WTC11 (cell line): ENCODE data around the gene ESR2. TPM values are rescaled to one million over a fixed set of nuclear protein-coding genes. Genes with fewer than 3 reads are reported as not detected.

Source experiments
- ATAC-seq: fragments of 200-7000 bp; cut with Tn5 transposase; 2 replicates; pipeline ENCODE4 v1.10.0; 2021; ENCODE audit warnings: mild to moderate bottlenecking, moderate library complexity
- CTCF ChIA-PET: fragments of 300-600 bp; sonication (Branson Sonifier 250); formaldehyde crosslinking; loops from one replicate; lab custom pipeline; 2021; ENCODE audit warnings: antibody characterized with exemption; lab: Charles Lee
- POLR2A ChIA-PET: fragments of 350-600 bp; sonication (Branson Sonifier 250); formaldehyde crosslinking; loops from one replicate; lab custom pipeline; 2021; ENCODE audit warnings: antibody characterized with exemption; lab: Charles Lee
- DNase-seq: peaks from one replicate; pipeline ENCODE4 v3.0.0; 2021; ENCODE audit warnings: low spot score
- H3K27ac Mint-ChIP-seq: 2 replicates; pipeline ENCODE4 v1.8.0; 2021; ENCODE audit warnings: mixed read lengths
- H3K27me3 Mint-ChIP-seq: 2 replicates; pipeline ENCODE4 v1.8.0; 2021; ENCODE audit warnings: low read depth, mild to moderate bottlenecking, moderate library complexity, mixed read lengths
- H3K36me3 Mint-ChIP-seq: 2 replicates; pipeline ENCODE4 v1.8.0; 2021; ENCODE audit warnings: mixed read lengths
- H3K4me1 Mint-ChIP-seq: 2 replicates; pipeline ENCODE4 v1.8.0; 2022; ENCODE audit warnings: mixed read lengths
- H3K4me3 Mint-ChIP-seq: 2 replicates; pipeline ENCODE4 v1.8.0; 2021; ENCODE audit warnings: mild to moderate bottlenecking, moderate library complexity, mixed read lengths
- H3K9me3 Mint-ChIP-seq: 2 replicates; pipeline ENCODE4 v1.8.0; 2021; ENCODE audit warnings: mixed read lengths
- ARID4B ChIP-seq: sonication (generic); formaldehyde crosslinking; IDR thresholded peaks from 2 replicates; pipeline ENCODE4 v1.8.0; 2023; ENCODE audit warnings: missing genetic modification reagents, mild to moderate bottlenecking, borderline replicate concordance
- CDX4 ChIP-seq: fragments of 250-450 bp; sonication (Bioruptor Pico); IDR thresholded peaks from 2 replicates; pipeline ENCODE4 v1.9.0; 2021; ENCODE audit warnings: moderate library complexity, mild to moderate bottlenecking, inconsistent platforms, borderline replicate concordance
- CREB1 ChIP-seq: sonication (generic); formaldehyde crosslinking; IDR thresholded peaks from 2 replicates; pipeline ENCODE4 v1.8.0; 2023; ENCODE audit warnings: mild to moderate bottlenecking, missing genetic modification reagents
- E2F5 ChIP-seq: sonication (generic); formaldehyde crosslinking; IDR thresholded peaks from 2 replicates; pipeline ENCODE4 v1.8.1; 2022; ENCODE audit warnings: mild to moderate bottlenecking, moderate library complexity, missing genetic modification reagents
- FOXP1 ChIP-seq: sonication (generic); formaldehyde crosslinking; IDR thresholded peaks from 2 replicates; pipeline ENCODE4 v1.8.0; 2022; ENCODE audit warnings: missing genetic modification reagents, mild to moderate bottlenecking, moderate library complexity, borderline replicate concordance
- FOXP4 ChIP-seq: sonication (generic); formaldehyde crosslinking; IDR thresholded peaks from 2 replicates; pipeline ENCODE4 v1.8.0; 2022; ENCODE audit warnings: mild to moderate bottlenecking, missing genetic modification reagents
- IRF1 ChIP-seq: sonication (generic); formaldehyde crosslinking; IDR thresholded peaks from 2 replicates; pipeline ENCODE4 v1.8.0; 2023; ENCODE audit warnings: missing genetic modification reagents
- MAX ChIP-seq: sonication (generic); formaldehyde crosslinking; IDR thresholded peaks from 2 replicates; pipeline ENCODE4 v1.8.0; 2022; ENCODE audit warnings: mild to moderate bottlenecking, missing genetic modification reagents
- NFE2L1 ChIP-seq: sonication (generic); formaldehyde crosslinking; IDR thresholded peaks from 2 replicates; pipeline ENCODE4 v1.8.1; 2023; ENCODE audit warnings: missing genetic modification reagents
- NR1H2 ChIP-seq: sonication (generic); formaldehyde crosslinking; IDR thresholded peaks from 2 replicates; pipeline ENCODE4 v1.9.0; 2021; ENCODE audit warnings: mild to moderate bottlenecking, moderate library complexity, missing genetic modification reagents
- NR3C1 ChIP-seq: sonication (generic); formaldehyde crosslinking; conservative IDR thresholded peaks from 2 replicates; pipeline ENCODE4 v1.8.1; 2023; ENCODE audit warnings: low read depth, mild to moderate bottlenecking, missing genetic modification reagents
- OVOL2 ChIP-seq: fragments of 250-450 bp; sonication (Bioruptor Pico); IDR thresholded peaks from 2 replicates; pipeline ENCODE4 v1.9.0; 2021; ENCODE audit warnings: mild to moderate bottlenecking, borderline replicate concordance
- SP1 ChIP-seq: sonication (generic); formaldehyde crosslinking; conservative IDR thresholded peaks from 2 replicates; pipeline ENCODE4 v1.8.1; 2022; ENCODE audit warnings: missing genetic modification reagents
- TP53 ChIP-seq: sonication (generic); formaldehyde crosslinking; IDR thresholded peaks from 2 replicates; pipeline ENCODE4 v1.8.1; 2023; ENCODE audit warnings: mild to moderate bottlenecking, missing genetic modification reagents
- USF1 ChIP-seq: sonication (generic); formaldehyde crosslinking; IDR thresholded peaks from 2 replicates; pipeline ENCODE4 v1.8.0; 2022; ENCODE audit warnings: mild to moderate bottlenecking, missing genetic modification reagents
- ZNF263 ChIP-seq: sonication (generic); formaldehyde crosslinking; IDR thresholded peaks from 2 replicates; pipeline ENCODE4 v1.8.1; 2022; ENCODE audit warnings: low read depth, mild to moderate bottlenecking, moderate library complexity, missing genetic modification reagents
- ZNF423 ChIP-seq: fragments of 250-450 bp; sonication (Bioruptor Pico); IDR thresholded peaks from 2 replicates; pipeline ENCODE4 v2.1.2; 2022; ENCODE audit warnings: mild to moderate bottlenecking, moderate library complexity
- ZNF671 ChIP-seq: fragments of 250-450 bp; sonication (Bioruptor Pico); IDR thresholded peaks from 2 replicates; pipeline ENCODE4 v1.8.0; 2021; ENCODE audit warnings: mild to moderate bottlenecking
- total RNA-seq: library from RNA; stranded (reverse); gene quantifications from 3 replicates; pipeline ENCODE4 v1.2.3, GENCODE V29; 2021

ESR2 gene
- total RNA-seq, 1 experiment from 2014 or later = 0.50 TPM

- ChIA-PET CTCF (interaction anchor here (1.0 kb wide), 1 partner anchor 55 kb away, joined by 3 read pairs; no protein-coding TSS in a partner anchor), POLR2A (no interaction called here)
- Mint-ChIP-seq H3K9me3 (peaks cover 3% of the 10 kb centered on the region; the same call in 1 of the 2 replicates), H3K4me1 (0 out of 2 replicates have a peak, but pooled peaks cover 3% of the 10 kb centered on the region), H3K36me3 (no peaks in the 10 kb centered on the region), H3K4me3 (no peak overlapping the region), H3K27me3 (no peaks in the 10 kb centered on the region), H3K27ac (no peak overlapping the region)
- TF ChIP-seq NR3C1 = no peak
- TF ChIP-seq CREB1 (CRISPR knock-in tag) = no peak
- TF ChIP-seq NFE2L1 (CRISPR knock-in tag) = no peak
- no peak for TF ChIP-seq IRF1 (CRISPR knock-in tag)
- TF ChIP-seq USF1 (CRISPR knock-in tag) = no peak
- TF ChIP-seq ZNF671 (CRISPR knock-in tag) = no peak
- no peak for TF ChIP-seq CDX4
- TF ChIP-seq ARID4B (CRISPR knock-in tag) = no peak
- TF ChIP-seq ZNF263 = no peak
- no peak for TF ChIP-seq TP53 (CRISPR knock-in tag)
- TF ChIP-seq SP1 (CRISPR knock-in tag) = no peak
- DNase-seq = no peak
- ATAC-seq = no peak
These were observed 45.5 kb downstream of the ESR2 start for GRCh38 chr14:64248689-64249088.

- DNase-seq = no peak
- ChIA-PET POLR2A (no interaction called here), CTCF (no interaction called here)
- Mint-ChIP-seq H3K4me3 (no peak overlapping the region), H3K27me3 (no peaks in the 10 kb centered on the region), H3K4me1 (0 out of 2 replicates have a peak, but pooled peaks cover 3% of the 10 kb centered on the region), H3K9me3 (peaks cover 10% of the 10 kb centered on the region), H3K36me3 (no peaks in the 10 kb centered on the region), H3K27ac (no peak overlapping the region)
- ATAC-seq = no peak
- TF ChIP-seq MAX (CRISPR knock-in tag) (no peak), ZNF423 (no peak), CREB1 (CRISPR knock-in tag) (no peak), NR1H2 (CRISPR knock-in tag) (no peak), ARID4B (CRISPR knock-in tag) (no peak), ZNF671 (CRISPR knock-in tag) (no peak), SP1 (CRISPR knock-in tag) (no peak), FOXP4 (CRISPR knock-in tag) (no peak), OVOL2 (CRISPR knock-in tag) (no peak), FOXP1 (CRISPR knock-in tag) (no peak), E2F5 (CRISPR knock-in tag) (no peak), IRF1 (CRISPR knock-in tag) (no peak)
These were observed 47.0 kb downstream of the ESR2 start for GRCh38 chr14:64247195-64247594.
